Measurements from ENCODE around the gene RBSN. TPM values are rescaled to one million over a fixed set of nuclear protein-coding genes. Genes with fewer than 3 reads are reported as not detected.

Gene RBSN
- total and polyA plus RNA-seq, 2 experiments from 2014 or later = 10.6 to 26.5 TPM

DNA sequence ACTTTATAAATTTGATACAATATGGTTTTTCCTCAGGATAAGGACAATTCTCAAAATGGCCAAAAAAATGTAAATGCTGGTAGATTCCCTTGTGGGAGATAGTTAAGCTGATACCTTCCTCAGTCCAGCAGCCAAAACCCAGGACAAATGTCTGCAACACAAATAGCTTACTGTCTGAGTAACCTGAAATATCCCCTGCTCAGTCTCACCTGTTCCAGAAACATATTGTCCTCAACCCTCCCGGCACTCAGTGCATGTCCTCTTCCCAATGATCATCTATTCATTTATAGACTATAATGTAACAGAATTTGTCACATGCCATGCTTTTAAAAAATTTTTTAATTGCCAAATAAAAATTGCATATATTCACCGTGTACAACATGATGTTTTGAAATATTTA lies 12.2 kb downstream of the RBSN start:
- Histone ChIP-seq H3K36me3 (ENCODE audit: insufficient read depth) (peaks cover 5% of the 10 kb centered on the region; the same call in 1 of the 2 replicates), H3K27ac (ENCODE audit: low read depth) (no peak overlapping the region), H4K20me1 (replicated peaks; ENCODE audit: insufficient read depth) (no peaks in the 10 kb centered on the region; the same call in 1 of the 2 replicates), H2AFZ (no peak overlapping the region), H3K79me2 (replicated peaks; ENCODE audit: insufficient read depth) (no peaks in the 10 kb centered on the region), H3K4me1 (ENCODE audit: insufficient read depth) (no peaks in the 10 kb centered on the region), H3K27me3 (ENCODE audit: insufficient read depth) (no peaks in the 10 kb centered on the region), H3K4me2 (no peak overlapping the region), H3K9me2 (ENCODE audit: insufficient read depth) (no peaks in the 10 kb centered on the region), H3K4me3 (no peak overlapping the region), H3F3A (replicated peaks; ENCODE audit: low read depth) (no peaks in the 10 kb centered on the region)
- DNase-seq (ENCODE audit: low spot score) = no peak
- Mint-ChIP-seq H3K4me3 (no peak overlapping the region), H3K4me1 (no peaks in the 10 kb centered on the region), H3K27me3 (ENCODE audit: insufficient read depth, low read depth, poor library complexity) (no peaks in the 10 kb centered on the region), H3K36me3 (ENCODE audit: low read depth) (peaks cover 28% of the 10 kb centered on the region), H3K9me3 (no peaks in the 10 kb centered on the region), H3K27ac (no peak overlapping the region)
- ATAC-seq = no peak
- TF ChIP-seq POLR2AphosphoS5 (IDR thresholded peaks at IDR 0.05; ENCODE audit: low read depth) (no peak), ZNF114 (CRISPR knock-in tag; IDR thresholded peaks at IDR 0.05) (no peak), CREB1 (CRISPR knock-in tag; IDR thresholded peaks at IDR 0.05; ENCODE audit: low read depth) (no peak), NANOG (IDR thresholded peaks at IDR 0.05; ENCODE audit: borderline replicate concordance) (no peak), JUNB (IDR thresholded peaks at IDR 0.05; ENCODE audit: unreplicated experiment) (no peak), EZH2phosphoT487 (IDR thresholded peaks at IDR 0.05; ENCODE audit: unreplicated experiment) (no peak), STAT1 (IDR thresholded peaks at IDR 0.05; ENCODE audit: unreplicated experiment) (no peak), ZNF331 (CRISPR knock-in tag; IDR thresholded peaks at IDR 0.05; ENCODE audit: low read depth) (no peak), EZH2 (IDR thresholded peaks at IDR 0.05; ENCODE audit: low read depth, unreplicated experiment) (no peak)
- TF ChIP-seq, protein P1, sequence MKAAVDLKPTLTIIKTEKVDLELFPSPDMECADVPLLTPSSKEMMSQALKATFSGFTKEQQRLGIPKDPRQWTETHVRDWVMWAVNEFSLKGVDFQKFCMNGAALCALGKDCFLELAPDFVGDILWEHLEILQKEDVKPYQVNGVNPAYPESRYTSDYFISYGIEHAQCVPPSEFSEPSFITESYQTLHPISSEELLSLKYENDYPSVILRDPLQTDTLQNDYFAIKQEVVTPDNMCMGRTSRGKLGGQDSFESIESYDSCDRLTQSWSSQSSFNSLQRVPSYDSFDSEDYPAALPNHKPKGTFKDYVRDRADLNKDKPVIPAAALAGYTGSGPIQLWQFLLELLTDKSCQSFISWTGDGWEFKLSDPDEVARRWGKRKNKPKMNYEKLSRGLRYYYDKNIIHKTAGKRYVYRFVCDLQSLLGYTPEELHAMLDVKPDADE (IDR thresholded peaks at IDR 0.05) = no peak
- TF ChIP-seq, protein P2, sequence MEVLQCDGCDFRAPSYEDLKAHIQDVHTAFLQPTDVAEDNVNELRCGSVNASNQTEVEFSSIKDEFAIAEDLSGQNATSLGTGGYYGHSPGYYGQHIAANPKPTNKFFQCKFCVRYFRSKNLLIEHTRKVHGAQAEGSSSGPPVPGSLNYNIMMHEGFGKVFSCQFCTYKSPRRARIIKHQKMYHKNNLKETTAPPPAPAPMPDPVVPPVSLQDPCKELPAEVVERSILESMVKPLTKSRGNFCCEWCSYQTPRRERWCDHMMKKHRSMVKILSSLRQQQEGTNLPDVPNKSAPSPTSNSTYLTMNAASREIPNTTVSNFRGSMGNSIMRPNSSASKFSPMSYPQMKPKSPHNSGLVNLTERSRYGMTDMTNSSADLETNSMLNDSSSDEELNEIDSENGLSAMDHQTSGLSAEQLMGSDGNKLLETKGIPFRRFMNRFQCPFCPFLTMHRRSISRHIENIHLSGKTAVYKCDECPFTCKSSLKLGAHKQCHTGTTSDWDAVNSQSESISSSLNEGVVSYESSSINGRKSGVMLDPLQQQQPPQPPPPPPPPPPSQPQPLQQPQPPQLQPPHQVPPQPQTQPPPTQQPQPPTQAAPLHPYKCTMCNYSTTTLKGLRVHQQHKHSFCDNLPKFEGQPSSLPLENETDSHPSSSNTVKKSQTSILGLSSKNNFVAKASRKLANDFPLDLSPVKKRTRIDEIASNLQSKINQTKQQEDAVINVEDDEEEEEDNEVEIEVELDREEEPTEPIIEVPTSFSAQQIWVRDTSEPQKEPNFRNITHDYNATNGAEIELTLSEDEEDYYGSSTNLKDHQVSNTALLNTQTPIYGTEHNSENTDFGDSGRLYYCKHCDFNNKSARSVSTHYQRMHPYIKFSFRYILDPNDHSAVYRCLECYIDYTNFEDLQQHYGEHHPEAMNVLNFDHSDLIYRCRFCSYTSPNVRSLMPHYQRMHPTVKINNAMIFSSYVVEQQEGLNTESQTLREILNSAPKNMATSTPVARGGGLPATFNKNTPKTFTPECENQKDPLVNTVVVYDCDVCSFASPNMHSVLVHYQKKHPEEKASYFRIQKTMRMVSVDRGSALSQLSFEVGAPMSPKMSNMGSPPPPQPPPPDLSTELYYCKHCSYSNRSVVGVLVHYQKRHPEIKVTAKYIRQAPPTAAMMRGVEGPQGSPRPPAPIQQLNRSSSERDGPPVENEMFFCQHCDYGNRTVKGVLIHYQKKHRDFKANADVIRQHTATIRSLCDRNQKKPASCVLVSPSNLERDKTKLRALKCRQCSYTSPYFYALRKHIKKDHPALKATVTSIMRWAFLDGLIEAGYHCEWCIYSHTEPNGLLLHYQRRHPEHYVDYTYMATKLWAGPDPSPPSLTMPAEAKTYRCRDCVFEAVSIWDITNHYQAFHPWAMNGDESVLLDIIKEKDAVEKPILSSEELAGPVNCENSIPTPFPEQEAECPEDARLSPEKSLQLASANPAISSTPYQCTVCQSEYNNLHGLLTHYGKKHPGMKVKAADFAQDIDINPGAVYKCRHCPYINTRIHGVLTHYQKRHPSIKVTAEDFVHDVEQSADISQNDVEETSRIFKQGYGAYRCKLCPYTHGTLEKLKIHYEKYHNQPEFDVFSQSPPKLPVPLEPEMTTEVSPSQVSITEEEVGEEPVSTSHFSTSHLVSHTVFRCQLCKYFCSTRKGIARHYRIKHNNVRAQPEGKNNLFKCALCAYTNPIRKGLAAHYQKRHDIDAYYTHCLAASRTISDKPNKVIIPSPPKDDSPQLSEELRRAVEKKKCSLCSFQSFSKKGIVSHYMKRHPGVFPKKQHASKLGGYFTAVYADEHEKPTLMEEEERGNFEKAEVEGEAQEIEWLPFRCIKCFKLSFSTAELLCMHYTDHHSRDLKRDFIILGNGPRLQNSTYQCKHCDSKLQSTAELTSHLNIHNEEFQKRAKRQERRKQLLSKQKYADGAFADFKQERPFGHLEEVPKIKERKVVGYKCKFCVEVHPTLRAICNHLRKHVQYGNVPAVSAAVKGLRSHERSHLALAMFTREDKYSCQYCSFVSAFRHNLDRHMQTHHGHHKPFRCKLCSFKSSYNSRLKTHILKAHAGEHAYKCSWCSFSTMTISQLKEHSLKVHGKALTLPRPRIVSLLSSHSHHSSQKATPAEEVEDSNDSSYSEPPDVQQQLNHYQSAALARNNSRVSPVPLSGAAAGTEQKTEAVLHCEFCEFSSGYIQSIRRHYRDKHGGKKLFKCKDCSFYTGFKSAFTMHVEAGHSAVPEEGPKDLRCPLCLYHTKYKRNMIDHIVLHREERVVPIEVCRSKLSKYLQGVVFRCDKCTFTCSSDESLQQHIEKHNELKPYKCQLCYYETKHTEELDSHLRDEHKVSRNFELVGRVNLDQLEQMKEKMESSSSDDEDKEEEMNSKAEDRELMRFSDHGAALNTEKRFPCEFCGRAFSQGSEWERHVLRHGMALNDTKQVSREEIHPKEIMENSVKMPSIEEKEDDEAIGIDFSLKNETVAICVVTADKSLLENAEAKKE (CRISPR knock-in tag; IDR thresholded peaks at IDR 0.05) = no peak
- TF ChIP-seq, protein P3, sequence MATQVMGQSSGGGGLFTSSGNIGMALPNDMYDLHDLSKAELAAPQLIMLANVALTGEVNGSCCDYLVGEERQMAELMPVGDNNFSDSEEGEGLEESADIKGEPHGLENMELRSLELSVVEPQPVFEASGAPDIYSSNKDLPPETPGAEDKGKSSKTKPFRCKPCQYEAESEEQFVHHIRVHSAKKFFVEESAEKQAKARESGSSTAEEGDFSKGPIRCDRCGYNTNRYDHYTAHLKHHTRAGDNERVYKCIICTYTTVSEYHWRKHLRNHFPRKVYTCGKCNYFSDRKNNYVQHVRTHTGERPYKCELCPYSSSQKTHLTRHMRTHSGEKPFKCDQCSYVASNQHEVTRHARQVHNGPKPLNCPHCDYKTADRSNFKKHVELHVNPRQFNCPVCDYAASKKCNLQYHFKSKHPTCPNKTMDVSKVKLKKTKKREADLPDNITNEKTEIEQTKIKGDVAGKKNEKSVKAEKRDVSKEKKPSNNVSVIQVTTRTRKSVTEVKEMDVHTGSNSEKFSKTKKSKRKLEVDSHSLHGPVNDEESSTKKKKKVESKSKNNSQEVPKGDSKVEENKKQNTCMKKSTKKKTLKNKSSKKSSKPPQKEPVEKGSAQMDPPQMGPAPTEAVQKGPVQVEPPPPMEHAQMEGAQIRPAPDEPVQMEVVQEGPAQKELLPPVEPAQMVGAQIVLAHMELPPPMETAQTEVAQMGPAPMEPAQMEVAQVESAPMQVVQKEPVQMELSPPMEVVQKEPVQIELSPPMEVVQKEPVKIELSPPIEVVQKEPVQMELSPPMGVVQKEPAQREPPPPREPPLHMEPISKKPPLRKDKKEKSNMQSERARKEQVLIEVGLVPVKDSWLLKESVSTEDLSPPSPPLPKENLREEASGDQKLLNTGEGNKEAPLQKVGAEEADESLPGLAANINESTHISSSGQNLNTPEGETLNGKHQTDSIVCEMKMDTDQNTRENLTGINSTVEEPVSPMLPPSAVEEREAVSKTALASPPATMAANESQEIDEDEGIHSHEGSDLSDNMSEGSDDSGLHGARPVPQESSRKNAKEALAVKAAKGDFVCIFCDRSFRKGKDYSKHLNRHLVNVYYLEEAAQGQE (IDR thresholded peaks at IDR 0.05; ENCODE audit: unreplicated experiment) = no peak
- TF ChIP-seq, protein P4, sequence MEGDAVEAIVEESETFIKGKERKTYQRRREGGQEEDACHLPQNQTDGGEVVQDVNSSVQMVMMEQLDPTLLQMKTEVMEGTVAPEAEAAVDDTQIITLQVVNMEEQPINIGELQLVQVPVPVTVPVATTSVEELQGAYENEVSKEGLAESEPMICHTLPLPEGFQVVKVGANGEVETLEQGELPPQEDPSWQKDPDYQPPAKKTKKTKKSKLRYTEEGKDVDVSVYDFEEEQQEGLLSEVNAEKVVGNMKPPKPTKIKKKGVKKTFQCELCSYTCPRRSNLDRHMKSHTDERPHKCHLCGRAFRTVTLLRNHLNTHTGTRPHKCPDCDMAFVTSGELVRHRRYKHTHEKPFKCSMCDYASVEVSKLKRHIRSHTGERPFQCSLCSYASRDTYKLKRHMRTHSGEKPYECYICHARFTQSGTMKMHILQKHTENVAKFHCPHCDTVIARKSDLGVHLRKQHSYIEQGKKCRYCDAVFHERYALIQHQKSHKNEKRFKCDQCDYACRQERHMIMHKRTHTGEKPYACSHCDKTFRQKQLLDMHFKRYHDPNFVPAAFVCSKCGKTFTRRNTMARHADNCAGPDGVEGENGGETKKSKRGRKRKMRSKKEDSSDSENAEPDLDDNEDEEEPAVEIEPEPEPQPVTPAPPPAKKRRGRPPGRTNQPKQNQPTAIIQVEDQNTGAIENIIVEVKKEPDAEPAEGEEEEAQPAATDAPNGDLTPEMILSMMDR (conservative IDR thresholded peaks at IDR 0.05; ENCODE audit: low read depth in 2 of 2) = no peak

Data from GM23338 (cell line).